ENCODE measurements around the gene FAM229B.

- no peak for TF ChIP-seq POLR2AphosphoS5 (IDR thresholded peaks at IDR 0.05)
- no peak for TF ChIP-seq CTCF (IDR thresholded peaks at IDR 0.05)
- no peak for TF ChIP-seq POLR2A (IDR thresholded peaks at IDR 0.05)
Measured at GRCh38 chr6:112109262-112109661, 21.9 kb downstream of the FAM229B start.
